ENCODE results near the gene ASCL2. TPM values are rescaled to one million over a fixed set of nuclear protein-coding genes. Genes with fewer than 3 reads are reported as not detected.
A peak's percentile ranks its signal among the peaks of the same experiment; 100 is the strongest.

ASCL2 gene
- total and polyA plus RNA-seq, 10 donors, result 0.68 to 3.0 (median 2.3) TPM

DNA sequence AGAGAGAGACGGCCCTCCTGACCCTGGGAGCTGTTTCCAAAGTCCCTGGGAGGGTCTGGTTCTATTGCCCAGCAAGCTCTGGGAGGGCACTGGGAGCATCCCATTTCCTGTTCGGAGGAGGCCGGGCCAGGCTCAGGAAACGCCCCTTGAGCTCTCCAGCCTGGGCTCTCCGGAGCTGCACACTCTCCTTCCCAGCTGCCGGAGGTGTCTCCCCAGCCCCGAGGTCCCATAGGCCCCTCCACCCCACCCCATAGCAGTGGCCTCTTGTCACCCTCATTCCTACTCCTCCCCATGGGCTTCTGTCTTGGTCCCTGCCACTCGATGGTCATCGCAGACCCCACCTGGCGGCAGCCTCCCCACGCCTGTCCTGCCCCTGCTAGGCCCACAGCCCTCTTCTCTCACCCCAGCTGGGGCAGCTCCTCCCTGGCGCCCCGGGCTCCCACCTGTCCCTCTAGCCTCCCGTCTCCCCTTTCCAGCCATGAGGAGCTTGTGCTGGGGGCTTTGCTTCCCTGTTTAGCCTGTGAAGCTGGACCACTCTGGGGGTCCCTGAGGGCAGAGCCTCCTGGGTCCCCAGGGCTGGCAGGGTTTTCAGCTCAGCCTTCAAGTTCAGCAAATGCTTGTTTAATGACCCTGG lies 34.2 kb upstream of the ASCL2 start:
- peak; percentile 76 for DNase-seq
- peak in 2 of 3 donors; percentile 35 to 42 for TF ChIP-seq POLR2AphosphoS5 (IDR thresholded peaks at IDR 0.05)
- TF ChIP-seq POLR2A (IDR thresholded peaks at IDR 0.05), result no peak
- no peak for TF ChIP-seq CTCF (IDR thresholded peaks at IDR 0.05 in 8 of 11, conservative IDR thresholded peaks at IDR 0.05 in 3 of 11)

GRCh38 chr11:2303627-2304505 lies 33.5 kb upstream of the ASCL2 start:
- peaks cover 50 to 91% (median 83%) of the 10 kb centered on the region in 6 donors for H3K4me1 ChIP-seq
- peak; percentile 79 for DNase-seq
- no peaks in the 10 kb centered on the region for H3K27me3 ChIP-seq (replicated peaks in 1 of 7)
- TF ChIP-seq POLR2AphosphoS5 (IDR thresholded peaks at IDR 0.05), result peak in 1 of 3 donors; percentile 17
- no peak for TF ChIP-seq CTCF (IDR thresholded peaks at IDR 0.05 in 8 of 11, conservative IDR thresholded peaks at IDR 0.05 in 3 of 11)
- peaks cover 0 to 4% (median 0%) of the 10 kb centered on the region in 6 donors for H3K36me3 ChIP-seq
- 46 to 70% (median 50%) methylated on average over 12 to 15 of the region's 15 CpGs for WGBS, 5 donors
- H3K27ac ChIP-seq, result peak overlapping the region; percentile 74 to 95 (median 87)
- intact Hi-C loops (cut with DNase I; ENCODE audit: low total_unique reads), result loop anchor here (2.0 to 5.0 kb wide), 2 partner anchors 107 to 113 kb away; no protein-coding TSS in a partner anchor
- peak overlapping the region in 1 of 8 donors; percentile 73 for H3K4me3 ChIP-seq
- H3K9me3 ChIP-seq, result no peaks in the 10 kb centered on the region

More for the DNA sequence above, 34.2 kb upstream of the ASCL2 start:
- peak overlapping the region in 1 of 8 donors; percentile 73 for H3K4me3 ChIP-seq
- H3K27ac ChIP-seq, result peak overlapping the region in 7 of 8 donors; percentile 78 to 95 (median 87)
- no peaks in the 10 kb centered on the region for H3K27me3 ChIP-seq (replicated peaks in 1 of 7)
- no peaks in the 10 kb centered on the region for H3K36me3 ChIP-seq
- no peaks in the 10 kb centered on the region for H3K9me3 ChIP-seq
- 45 to 68% (median 56%) methylated on average over 14 of the region's 14 CpGs for WGBS, 5 donors
- peaks cover 50 to 83% (median 76%) of the 10 kb centered on the region in 6 donors for H3K4me1 ChIP-seq
- intact Hi-C loops (cut with DNase I; ENCODE audit: low total_unique reads), result loop anchor here (2.0 to 5.0 kb wide), 3 partner anchors 98 to 112 kb away; partner anchors contain the start of gene TSSC4

- H3K4me3 ChIP-seq, result peak overlapping the region in 7 of 8 donors; percentile 20 to 73 (median 40)
- peak overlapping the region; percentile 74 to 95 (median 87) for H3K27ac ChIP-seq
- H3K36me3 ChIP-seq, result peaks cover 0 to 12% (median 0%) of the 10 kb centered on the region in 6 donors
- 20 to 37% (median 36%) methylated on average over 10 to 18 of the region's 18 CpGs for WGBS, 5 donors
- H3K4me1 ChIP-seq, result peaks cover 50 to 99% (median 89%) of the 10 kb centered on the region in 6 donors
- DNase-seq, result peak; percentile 86
- H3K27me3 ChIP-seq (replicated peaks in 1 of 7), result no peaks in the 10 kb centered on the region
- intact Hi-C loops (cut with DNase I; ENCODE audit: low total_unique reads), result loop anchor here (5.0 kb wide), 1 partner anchor 106 kb away; no protein-coding TSS in a partner anchor
- H3K9me3 ChIP-seq, result no peaks in the 10 kb centered on the region
- TF ChIP-seq CTCF (IDR thresholded peaks at IDR 0.05 in 8 of 11, conservative IDR thresholded peaks at IDR 0.05 in 3 of 11) (no peak), POLR2AphosphoS5 (IDR thresholded peaks at IDR 0.05) (peak in 2 of 3 donors; percentile 16 to 43)
Observed at GRCh38 chr11:2302896-2303626, 32.7 kb upstream of the ASCL2 start.

Data from spleen (tissue), 11 donors.